Activated effector memory CD4-positive, alpha-beta T cell treated with Interleukin-2 at 50 U/mL for 16 hours (primary cell): ENCODE data around the gene NLE1.

Experiments
- DNase-seq: peaks from one replicate; pipeline ENCODE4 v3.0.0-alpha.2; 2020

Gene NLE1

GRCh38 chr17:35084987-35085386, 57.1 kb downstream of the NLE1 start:
- no peak for DNase-seq

GRCh38 chr17:35083071-35083470, 59.0 kb downstream of the NLE1 start:
- DNase-seq = no peak

- DNase-seq = no peak
Observed at GRCh38 chr17:35082073-35082657, 59.9 kb downstream of the NLE1 start.

- no peak for DNase-seq
Observed at GRCh38 chr17:35081638-35082037, 60.5 kb downstream of the NLE1 start.

GRCh38 chr17:35080536-35080935, 61.6 kb downstream of the NLE1 start:
- DNase-seq = no peak

- no peak for DNase-seq
Observed at GRCh38 chr17:35079547-35080423, 62.3 kb downstream of the NLE1 start.
